Measurements from ENCODE around the gene C2CD4B.

- TF ChIP-seq CTCF (optimal IDR thresholded peaks at IDR 0.05 in 1 of 3, IDR thresholded peaks at IDR 0.05 in 1 of 3, conservative IDR thresholded peaks at IDR 0.05 in 1 of 3; ENCODE audit: extremely low read depth in 1 of 3, insufficient read depth in 2 of 3, low read length in 3 of 3) (no peak), EZH2 (IDR thresholded peaks at IDR 0.05; ENCODE audit: low read length) (no peak)
Measured at GRCh38 chr15:62164014-62164395, 1.1 kb downstream of the C2CD4B start.
